GM19023 (cell line): ENCODE results near the gene RORB.

ENCODE experiments used
- ATAC-seq: cut with Tn5 transposase; IDR thresholded peaks from one replicate; pipeline ENCODE4 v1.9.1; 2021; ENCODE audit warnings: mild to moderate bottlenecking, moderate library complexity; ENCODE audit not compliant: unreplicated experiment

The RORB gene

DNA sequence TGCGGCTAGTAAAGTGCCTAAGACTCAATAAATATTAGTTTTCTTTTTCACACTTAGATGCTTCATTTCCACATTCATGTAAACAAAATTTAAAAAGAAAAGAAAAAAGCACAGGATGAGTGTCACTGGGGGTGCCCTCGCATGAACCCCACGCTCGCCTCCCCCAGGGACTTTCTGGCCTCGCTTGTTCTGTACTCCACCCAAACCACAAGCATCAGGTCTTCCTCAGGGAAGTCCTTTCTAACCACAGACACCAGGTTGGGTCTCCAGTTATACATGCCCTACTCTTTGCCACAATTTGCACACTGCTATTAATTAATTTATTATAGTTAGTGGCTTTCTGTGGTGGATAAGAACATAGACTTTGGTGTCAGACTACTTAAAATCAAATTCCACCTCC, 92.4 kb downstream of the RORB start:
- ATAC-seq: peak; percentile 49

DNA sequence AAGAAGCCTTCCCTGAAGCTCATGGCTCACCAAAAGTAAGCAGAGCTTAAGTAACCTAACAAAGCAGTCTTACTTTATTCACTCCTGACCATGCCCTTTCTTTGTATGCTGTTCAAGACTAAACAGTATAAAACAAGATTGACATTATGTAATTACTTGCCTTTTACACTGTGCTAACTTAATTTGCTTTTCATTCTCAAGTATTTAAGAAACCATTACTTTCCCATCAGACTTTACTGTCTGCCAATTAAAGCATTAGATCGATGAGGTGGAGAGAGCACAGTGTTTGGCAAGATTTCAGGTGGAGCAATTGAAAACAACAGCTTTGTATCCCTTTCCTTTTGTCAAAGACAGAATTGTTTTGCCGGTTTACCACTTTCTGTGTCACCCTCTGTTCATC, 98.2 kb downstream of the RORB start:
- ATAC-seq: no peak

DNA sequence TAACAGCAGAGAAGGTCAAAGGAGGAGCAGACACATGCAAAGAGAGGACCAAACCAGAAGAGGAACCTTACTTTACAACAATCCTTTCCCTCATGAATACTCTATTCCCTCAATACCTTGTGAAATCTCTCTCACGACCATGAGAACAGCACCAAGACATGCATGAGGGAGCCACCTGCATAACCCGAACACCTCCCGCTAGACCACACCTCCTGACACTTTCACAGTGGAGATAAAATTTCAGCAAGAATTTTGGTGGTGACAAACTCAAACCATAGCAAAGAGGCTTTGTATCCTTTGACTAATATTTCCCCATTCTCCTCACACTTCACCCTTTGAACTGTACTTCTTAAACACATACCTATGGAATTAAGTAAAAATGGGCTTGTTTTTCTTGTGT, 101.7 kb downstream of the RORB start:
- ATAC-seq: no peak

DNA sequence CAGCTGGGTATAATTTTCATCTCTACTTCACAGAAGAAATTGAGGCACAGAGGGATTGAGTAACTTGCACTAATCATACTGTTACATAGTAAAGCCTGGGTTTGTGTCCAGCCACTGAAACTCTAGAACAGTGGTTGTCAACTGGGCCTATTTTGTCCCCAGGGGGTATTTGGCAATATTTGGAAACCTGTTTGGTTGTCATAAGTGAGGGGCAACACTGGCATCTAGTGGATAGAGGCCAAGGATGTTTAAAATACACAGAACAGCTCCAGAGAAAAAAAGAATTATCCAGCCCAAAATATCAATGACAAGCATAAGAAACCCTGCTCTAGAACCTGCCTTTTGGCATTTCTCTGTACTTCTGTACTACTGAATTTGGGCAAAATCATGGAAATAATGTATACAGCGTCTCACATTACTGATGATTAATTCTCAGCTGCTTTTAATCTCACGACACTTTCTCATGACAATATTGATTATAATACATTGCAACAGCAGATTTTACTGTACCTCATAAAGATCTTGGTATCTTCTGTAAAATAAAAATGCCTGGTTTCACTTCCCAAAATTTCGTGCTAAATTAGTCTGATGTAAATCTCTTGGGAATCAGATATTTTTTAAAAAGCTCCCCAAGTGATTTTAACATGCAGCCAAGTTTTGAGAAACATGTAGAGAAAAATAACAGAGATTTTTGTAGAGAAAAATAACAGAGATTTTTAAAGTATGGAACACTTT, 112.7 kb downstream of the RORB start:
- ATAC-seq: no peak

DNA sequence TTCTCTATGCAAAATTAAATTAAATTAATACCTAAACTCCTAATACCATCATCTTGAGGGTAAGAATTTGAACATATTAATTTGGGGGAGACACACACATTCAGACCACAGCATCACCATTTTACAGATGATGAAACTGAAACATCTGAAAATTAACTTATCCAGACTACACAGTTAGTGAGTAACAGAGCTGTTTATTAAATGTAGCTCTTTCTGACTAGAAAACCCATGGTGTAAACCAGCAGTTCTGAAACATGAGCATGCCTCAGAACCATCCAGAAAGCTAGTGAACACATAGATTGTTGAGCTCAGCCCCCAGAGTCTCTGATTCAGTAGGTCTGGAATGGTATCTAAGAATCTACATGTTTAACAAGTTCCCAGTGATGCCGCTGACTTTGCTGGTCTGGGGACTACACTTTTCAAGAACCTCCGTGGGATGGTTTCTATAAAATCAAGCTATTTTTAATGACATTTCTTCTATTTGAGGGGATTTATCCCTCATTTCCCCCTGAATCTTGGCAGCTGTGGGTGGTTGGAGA, 113.5 kb downstream of the RORB start:
- no peak for ATAC-seq

DNA sequence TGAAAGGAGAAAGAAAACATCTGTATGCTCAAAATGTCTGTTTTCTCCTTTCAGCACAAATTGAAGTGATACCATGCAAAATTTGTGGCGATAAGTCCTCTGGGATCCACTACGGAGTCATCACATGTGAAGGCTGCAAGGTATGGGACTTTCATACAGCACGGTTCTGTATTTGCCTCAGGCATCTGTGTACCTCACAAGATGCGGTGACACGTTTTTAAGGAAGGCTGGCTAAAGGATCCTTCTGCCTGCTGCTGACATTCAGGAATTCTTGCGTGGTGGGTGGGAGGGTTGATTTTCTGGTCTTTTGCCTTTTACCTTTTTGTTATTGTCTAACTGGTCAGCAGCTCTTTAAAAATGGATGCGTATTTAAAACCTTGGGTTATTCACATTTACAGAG, 133.1 kb downstream of the RORB start:
- no peak for ATAC-seq

DNA sequence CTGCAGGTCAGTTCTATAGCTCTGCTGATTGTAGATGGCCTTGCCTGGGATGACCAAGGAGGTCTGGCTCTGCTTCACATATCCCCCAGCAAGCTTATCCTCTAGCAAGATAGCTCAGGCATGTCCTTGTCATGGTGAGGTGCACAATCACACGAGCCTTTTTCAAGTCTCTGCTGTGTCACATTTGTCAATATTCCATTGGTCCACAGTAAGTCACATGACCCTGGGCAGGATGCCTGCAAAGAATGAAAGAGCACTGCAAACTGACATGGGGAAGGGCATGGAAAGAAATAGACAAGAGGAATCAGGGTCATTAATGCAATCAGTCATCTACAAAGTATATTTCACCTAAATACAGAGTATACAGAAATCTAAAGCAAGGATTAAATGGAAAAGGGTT, 142.0 kb downstream of the RORB start:
- no peak for ATAC-seq

DNA sequence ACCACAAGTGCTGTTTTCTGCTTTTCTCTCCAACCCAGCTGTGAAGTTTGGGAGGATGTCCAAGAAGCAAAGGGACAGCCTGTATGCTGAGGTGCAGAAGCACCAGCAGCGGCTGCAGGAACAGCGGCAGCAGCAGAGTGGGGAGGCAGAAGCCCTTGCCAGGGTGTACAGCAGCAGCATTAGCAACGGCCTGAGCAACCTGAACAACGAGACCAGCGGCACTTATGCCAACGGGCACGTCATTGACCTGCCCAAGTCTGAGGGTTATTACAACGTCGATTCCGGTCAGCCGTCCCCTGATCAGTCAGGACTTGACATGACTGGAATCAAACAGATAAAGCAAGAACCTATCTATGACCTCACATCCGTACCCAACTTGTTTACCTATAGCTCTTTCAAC, 145.2 kb downstream of the RORB start:
- ATAC-seq: no peak

DNA sequence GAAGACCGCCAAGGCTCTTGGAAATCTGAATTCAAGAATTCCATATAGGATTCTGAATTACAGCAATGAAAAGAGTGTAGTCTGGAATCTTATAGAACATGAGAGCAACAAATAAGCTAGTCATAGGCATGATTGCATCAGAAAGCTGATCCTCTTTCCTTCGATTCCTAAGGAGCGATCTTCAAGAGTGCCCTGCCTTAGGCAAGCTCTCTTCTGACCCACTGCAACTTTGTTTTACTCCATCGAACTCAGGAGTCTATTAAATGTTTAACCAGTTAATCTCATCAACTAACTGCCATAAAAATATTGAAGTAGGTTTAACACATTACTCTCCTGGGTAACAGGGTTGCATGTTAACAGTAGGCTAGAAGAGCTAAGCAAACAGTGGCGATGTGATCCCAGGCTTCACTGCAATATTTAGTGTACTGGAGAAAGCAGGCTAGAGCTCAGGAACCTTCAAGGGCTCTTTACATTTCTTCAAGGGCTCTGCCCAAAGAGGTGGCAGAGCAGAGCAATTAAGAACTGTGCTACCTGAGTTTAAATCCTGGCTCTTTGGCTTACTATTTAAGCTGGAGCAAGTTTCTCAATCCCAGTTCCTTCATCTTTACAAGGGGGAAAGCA, 146.3 kb downstream of the RORB start:
- ATAC-seq: no peak

DNA sequence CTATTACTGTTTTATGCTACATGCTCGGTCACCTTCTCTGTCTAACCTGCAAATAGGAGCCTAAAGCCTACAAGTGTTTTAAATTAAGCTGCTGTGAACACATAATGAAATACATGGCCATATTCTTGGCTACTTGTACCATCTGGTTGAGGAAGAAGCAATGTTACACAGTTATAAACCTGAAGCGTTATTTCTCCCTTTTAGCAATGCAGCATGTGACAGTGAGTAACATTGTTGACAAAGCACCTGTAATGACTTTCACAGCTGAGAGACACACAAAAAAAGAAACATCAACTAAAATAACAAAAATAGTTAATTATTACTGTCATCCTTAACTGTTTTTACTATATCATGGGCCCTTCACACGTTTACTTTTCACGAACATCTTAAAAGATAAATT, 146.9 kb downstream of the RORB start:
- no peak for ATAC-seq

DNA sequence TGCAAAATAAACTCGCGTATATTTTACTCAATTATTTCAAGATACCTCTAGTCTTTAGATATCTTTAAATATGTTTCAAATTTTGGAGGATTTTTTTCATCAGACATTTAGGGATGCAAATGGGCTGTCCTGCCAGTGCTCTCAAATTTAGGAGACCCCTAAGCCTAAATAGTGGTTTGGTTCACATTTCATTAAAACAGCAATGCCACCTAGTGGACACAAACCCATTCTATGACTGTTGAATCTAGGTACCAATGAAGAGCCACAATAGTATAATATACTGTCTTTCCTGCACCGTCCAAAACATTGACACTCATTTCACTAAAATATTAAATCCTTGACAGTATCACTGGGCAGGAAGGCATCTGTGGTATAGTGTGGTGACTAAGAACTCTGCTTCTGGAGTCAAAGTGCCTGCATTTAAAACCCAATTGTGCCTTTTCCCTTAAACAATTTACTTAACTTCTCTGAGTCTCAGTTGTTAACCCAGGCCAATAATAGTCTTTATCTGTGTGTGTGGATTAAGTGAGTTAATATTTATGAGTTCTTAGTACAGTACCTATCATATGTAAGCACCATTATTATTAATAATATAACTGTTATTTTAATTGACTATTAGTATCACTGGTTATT, 148.0 kb downstream of the RORB start:
- ATAC-seq: no peak

DNA sequence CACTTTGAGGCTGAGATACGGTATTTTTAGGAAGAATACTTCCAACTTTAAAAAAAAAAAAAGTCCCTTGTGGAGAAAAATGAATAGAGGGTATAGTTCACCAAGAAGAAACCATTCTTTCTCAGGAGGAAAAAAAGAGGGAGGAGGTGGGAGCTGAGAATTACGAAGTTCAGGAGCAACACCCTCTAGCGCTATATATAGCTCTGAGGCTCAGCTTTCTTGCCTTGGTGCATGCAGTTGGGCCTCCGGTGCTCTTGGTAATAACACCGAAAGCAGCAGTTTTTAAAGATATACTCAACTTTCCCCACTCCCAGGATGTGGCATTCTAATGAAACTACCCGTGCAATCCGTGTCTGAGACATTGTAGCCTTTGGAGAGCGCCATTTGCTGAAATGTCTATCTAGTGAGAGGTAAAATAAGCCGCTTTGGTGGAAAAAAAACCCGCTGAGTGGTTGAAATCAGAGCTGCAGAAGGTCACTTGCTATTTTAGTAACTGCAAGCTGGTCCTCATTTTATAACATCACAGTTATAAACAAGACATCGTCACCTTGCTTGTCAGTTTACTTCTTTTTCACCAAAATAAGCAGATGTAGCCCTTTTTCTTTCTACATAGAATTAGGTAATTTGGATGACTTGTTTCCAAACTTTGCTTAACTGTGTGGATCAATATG, 156.4 kb downstream of the RORB start:
- no peak for ATAC-seq

DNA sequence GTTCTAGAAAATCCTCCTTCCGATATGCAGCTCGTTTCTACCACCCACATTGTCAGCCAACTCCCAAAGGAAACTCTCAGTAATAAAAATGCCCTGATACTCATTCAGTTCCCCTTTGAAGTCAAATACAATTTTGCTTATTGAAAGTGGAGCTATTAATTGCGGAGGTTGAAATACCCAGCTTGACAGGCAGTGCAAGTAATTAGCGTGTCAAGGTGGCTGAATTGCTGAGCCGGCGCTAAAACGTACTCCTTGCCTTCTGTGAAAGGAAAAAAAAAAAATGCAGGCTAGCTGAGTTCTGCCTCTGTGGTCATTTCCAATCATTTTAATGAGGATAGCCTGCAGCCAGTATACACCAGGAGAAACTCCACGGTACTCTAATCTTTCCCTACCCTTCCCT, 165.5 kb downstream of the RORB start:
- ATAC-seq: no peak

DNA sequence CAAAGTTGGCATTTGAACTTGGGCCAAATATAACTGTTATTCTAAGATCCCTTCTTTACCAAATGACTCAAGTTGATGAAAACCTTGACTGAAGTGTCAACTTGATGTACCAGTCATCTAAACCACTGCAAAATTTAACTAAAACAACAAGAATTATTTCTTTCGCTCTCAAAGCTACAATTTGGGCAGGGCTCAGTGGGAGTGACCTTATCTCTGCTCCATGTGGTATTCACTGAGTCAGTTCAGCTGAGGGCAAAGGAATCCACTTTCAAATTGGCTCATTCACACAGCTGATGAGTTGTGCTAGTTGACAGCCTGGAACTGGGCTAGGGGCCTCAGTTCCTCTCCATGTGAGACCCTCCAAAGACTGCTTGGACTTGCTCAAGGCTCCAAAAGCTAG, 166.3 kb downstream of the RORB start:
- no peak for ATAC-seq

DNA sequence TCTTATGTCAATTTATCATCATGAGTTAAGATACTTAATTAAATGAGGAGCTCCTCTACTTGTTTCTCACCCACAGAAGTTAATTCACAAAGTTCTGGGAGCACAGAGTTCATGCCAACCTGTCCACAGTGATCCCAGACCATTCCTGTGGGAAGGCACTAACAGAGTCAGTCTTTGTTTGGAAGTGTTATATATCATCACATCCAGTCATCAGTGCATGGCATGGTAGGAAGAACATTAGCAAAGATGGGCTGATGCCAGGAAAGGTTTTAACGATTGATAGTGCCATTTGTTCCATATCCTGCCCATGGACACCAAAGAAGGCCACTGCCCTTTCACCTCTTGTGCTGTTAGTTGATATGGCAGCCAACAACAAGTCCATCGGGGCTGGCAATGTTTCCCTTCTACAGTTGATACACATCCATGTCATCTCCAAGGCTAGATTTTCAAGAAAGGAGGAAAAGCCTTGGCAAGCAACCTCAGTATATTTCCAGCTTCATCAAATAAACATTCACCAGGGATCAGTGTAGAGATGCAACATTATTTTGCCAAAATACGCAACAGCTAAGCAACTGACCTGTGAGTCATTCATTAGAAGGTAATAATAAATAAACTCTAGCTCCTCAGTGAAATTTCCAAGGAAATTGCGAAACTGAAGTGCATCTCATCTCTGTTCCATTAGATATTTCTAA, 169.6 kb downstream of the RORB start:
- ATAC-seq: no peak

DNA sequence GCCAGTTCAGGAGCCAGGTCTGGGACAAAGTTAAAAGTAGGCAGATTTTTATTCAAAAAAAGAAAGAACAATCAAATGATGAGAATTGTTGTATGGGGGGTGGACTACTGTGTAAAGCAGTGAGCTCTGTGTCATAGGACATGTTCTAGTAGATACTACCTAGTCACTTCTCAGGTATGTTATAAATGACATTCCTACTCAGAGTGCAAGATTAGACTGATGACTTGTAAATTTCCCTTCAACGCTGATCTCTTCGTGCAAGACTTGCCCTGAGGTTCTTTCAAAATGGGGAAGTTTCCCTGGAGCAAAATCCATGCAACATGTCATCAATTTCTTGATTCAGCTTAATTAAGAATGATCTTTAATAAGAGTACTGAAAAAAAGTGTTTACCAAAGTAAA, 175.1 kb downstream of the RORB start:
- no peak for ATAC-seq

DNA sequence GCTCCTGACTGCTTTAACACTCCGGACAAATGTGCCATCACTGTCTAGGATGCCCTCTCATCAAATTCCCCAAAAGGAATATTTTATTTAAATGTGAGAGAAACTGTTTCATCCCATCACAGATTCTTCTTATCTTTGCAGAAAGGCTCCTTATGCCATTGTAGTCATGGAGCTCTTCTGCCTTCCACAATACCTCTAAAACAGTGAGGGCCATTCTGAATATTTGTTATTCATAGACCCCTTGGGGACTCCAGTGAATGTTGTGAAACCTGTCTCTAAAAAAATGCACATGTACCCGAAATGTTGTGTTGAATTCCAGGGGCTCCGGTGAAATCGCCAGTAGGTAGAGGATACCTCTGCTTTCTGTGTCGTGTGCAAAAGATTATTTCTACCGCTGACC, 176.9 kb downstream of the RORB start:
- no peak for ATAC-seq

DNA sequence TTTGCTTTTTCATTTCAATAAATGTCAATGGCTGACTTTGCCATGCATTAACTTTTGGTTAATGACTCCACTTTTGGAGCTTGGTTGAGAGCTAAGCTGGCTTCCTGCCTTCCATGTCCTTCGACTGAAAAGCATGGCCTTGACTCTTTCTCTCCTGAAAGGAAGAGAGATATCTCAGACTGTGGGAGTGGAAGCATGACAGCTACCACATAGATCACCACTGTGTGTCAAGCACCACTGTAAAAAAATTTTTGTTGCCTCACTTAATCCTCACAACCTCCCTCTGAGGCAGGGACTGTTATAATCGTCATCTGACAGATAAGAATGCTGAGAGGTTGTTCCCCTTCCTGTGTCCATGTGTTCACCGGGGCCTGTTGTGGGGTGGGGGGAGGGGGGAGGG, 184.8 kb downstream of the RORB start:
- no peak for ATAC-seq

DNA sequence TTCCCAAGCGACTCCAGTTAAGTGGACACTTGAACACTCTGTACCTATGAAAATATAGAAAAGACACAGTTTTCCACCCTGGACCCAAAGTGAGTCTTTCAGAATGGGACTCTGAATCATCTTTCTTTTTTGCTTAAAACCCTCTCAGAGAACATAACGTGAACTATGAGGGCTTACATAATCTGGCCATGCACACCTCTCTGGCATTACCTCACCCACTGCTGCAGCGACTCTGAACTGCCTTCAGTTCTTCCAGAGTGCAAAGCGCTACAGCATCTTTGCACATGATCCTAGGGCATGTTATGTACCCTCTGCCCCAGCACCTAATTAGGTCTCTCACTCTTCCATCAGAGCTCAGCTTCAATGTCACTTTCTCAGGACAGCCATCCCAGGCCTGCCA, 186.2 kb downstream of the RORB start:
- ATAC-seq: no peak

DNA sequence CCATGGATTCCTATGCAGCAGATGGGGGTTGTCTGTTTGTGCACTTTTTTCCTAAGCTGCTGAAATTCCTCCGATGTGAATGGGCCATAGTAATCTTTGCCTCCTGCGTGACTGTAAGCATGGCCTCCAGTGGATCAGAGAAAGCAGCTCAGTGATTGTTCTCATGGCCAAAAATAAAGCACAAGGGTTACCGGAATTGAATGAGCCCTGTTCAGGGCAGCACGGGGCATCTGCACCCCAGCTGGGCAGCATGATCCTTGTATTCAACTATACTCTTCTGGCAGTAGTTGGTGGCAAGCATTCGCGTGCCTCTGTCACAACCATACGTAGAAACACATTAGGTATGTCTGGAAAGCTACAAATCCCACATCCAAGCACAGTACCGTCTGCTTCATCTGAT, 193.9 kb downstream of the RORB start:
- ATAC-seq: no peak

DNA sequence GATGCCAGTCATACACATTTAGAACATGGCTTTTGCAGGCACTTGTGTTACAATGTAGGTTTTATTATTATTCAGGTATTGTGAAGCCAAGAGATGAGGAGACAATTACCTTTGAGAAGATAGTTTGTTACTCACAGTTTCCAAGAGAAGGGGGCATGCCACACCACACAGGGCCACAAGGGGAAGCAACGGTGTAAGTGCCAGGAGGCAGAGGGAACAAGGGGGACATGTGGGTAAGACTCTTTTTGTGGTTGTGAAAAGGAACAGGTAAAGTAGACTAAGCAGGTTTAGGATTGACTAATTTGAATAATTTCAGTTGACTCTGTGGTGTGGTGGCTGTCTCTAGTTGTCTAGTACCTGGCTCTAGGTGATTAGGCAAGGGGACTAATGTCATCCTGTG, 199.4 kb downstream of the RORB start:
- ATAC-seq: no peak
